ENCODE results near the gene NACC2.

The NACC2 gene

GRCh38 chr9:136056546-136057235 is 38.4 kb downstream of the NACC2 start:
- DNase-seq (ENCODE audit: low read depth): no peak

- DNase-seq (ENCODE audit: low read depth): no peak
Measured at GRCh38 chr9:136055715-136056545, 39.2 kb downstream of the NACC2 start.

- no peak for DNase-seq (ENCODE audit: low read depth)
Measured at GRCh38 chr9:136054798-136055714, 40.0 kb downstream of the NACC2 start.

GRCh38 chr9:136054146-136054545 is 40.9 kb downstream of the NACC2 start:
- no peak for DNase-seq (ENCODE audit: low read depth)

GRCh38 chr9:136053757-136054142 is 41.3 kb downstream of the NACC2 start:
- no peak for DNase-seq (ENCODE audit: low read depth)

- peak; percentile 29 for DNase-seq (ENCODE audit: low read depth)
Measured at GRCh38 chr9:136052991-136053756, 41.9 kb downstream of the NACC2 start.

GRCh38 chr9:136052472-136052880 is 42.6 kb downstream of the NACC2 start:
- DNase-seq (ENCODE audit: low read depth): no peak

- peak; percentile 99 for DNase-seq (ENCODE audit: low read depth)
Measured at GRCh38 chr9:136051837-136052471, 43.1 kb downstream of the NACC2 start.

GRCh38 chr9:136051453-136051836 is 43.6 kb downstream of the NACC2 start:
- DNase-seq (ENCODE audit: low read depth): no peak

- peak; percentile 12 for DNase-seq (ENCODE audit: low read depth)
Measured at GRCh38 chr9:136050701-136051452, 44.2 kb downstream of the NACC2 start.

GRCh38 chr9:136050266-136050700 is 44.8 kb downstream of the NACC2 start:
- DNase-seq (ENCODE audit: low read depth): no peak

GRCh38 chr9:136049491-136050265 is 45.4 kb downstream of the NACC2 start:
- DNase-seq (ENCODE audit: low read depth): no peak

GRCh38 chr9:136048560-136049411 is 46.3 kb downstream of the NACC2 start:
- DNase-seq (ENCODE audit: low read depth): no peak

- DNase-seq (ENCODE audit: low read depth): no peak
Measured at GRCh38 chr9:136047775-136048559, 47.1 kb downstream of the NACC2 start.

GRCh38 chr9:136047076-136047774 is 47.9 kb downstream of the NACC2 start:
- no peak for DNase-seq (ENCODE audit: low read depth)

GRCh38 chr9:136046554-136046920 is 48.6 kb downstream of the NACC2 start:
- DNase-seq (ENCODE audit: low read depth): no peak
